ENCODE results near the gene ICAM3. TPM values are rescaled to one million over a fixed set of nuclear protein-coding genes. Genes with fewer than 3 reads are reported as not detected.
A peak's percentile ranks its signal among the peaks of the same experiment; 100 is the strongest.

ICAM3 gene
- total and polyA plus RNA-seq, 10 of the 15 experiments (the other 5 are each of a cell fraction or from before 2014, with no cell fraction given): 5.5 to 152 (median 90.7) TPM

DNA sequence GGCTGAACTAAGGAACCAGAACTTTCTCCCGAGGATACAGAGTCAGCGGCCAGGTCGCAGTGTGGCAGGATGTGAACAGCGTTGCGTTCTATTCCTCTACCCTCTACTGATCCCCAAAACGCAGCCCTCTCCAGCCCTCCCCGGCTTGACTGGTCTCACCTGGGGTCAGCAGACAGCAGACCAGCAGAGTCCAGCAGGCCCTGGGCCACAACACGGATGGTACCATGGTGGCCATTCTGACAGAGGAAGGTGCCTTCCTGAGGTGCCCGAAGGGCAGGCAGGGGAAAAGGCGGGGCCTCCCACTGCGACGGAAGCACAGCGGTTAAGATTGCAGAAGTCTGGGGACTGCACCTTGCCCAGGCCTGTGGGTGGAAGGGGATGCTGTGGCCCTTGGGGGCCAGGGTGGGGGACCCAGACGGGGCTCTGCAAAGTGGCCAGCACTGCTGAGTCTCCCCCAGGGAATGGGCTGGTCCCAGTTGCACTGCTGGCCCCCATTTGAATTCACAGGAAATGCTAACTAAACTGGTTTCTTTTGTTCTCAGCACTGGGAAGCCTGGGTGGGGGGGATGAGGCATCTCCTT, at the start of gene ICAM3 (continued):
- TF ChIP-seq, protein P1, sequence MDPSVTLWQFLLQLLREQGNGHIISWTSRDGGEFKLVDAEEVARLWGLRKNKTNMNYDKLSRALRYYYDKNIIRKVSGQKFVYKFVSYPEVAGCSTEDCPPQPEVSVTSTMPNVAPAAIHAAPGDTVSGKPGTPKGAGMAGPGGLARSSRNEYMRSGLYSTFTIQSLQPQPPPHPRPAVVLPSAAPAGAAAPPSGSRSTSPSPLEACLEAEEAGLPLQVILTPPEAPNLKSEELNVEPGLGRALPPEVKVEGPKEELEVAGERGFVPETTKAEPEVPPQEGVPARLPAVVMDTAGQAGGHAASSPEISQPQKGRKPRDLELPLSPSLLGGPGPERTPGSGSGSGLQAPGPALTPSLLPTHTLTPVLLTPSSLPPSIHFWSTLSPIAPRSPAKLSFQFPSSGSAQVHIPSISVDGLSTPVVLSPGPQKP (IDR thresholded peaks at IDR 0.05; ENCODE audit: low read depth, low read length): 0 out of 2 replicates have a peak, but pooled peaks have one; percentile 65
- TF ChIP-seq ZNF24 (IDR thresholded peaks at IDR 0.05) (no peak), MTA2 (IDR thresholded peaks at IDR 0.05; ENCODE audit: low read depth) (peak; percentile 66), ZNF274 (IDR thresholded peaks at IDR 0.05; ENCODE audit: insufficient read depth, insufficient read length) (no peak)

DNA sequence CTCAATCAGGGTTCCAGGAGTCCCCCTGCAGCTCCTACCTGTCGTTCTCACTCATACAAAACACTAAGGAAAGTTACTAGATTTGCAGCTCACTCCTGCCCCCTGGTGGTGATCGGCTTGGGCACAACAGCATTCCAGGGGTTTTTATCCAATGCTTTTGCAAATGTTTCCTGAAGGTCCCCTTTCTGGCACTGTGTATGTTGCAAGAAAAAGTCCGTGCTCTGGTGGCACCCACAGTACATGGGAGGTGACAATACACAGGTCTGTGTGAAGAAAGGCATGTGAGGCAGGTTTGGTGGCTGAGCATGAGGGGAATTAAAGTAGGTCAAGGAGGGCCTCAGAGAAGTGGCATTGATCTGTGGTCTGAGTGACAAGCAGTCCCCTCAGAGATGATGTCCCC, 49.5 kb upstream of the ICAM3 start:
- WGBS (ENCODE audit: insufficient coverage, insufficient replicate concordance, low lambda C conversion rate, missing lambda C conversion rate): 3% methylated on average over 3 of the region's 3 CpGs
- Histone ChIP-seq H4K20me1 (ENCODE audit: control insufficient read depth, insufficient read depth) (no peaks in the 10 kb centered on the region), H3K27me3 (replicated peaks in 1 of 2; ENCODE audit: control insufficient read depth in 2 of 2, insufficient read depth in 2 of 2, low read length in 1 of 2) (no peaks in the 10 kb centered on the region), H3K36me3 (ENCODE audit: control insufficient read depth in 2 of 2, insufficient read depth in 2 of 2, low read length in 1 of 2) (peaks cover 5 to 14% of the 10 kb centered on the region in 2 experiments; a peak in 3 of 4 replicates), H3K79me2 (ENCODE audit: control insufficient read depth, insufficient read depth, low read length) (no peaks in the 10 kb centered on the region), H3K4me2 (ENCODE audit: control insufficient read depth, insufficient read depth) (no peak overlapping the region), H3K9ac (ENCODE audit: control insufficient read depth, insufficient read depth, low read length) (no peak overlapping the region), H2AFZ (ENCODE audit: control insufficient read depth, low read depth, low read length) (no peak overlapping the region), H3K4me3 (no peak overlapping the region), H3K27ac (ENCODE audit: control insufficient read depth, insufficient read depth) (no peak overlapping the region), H3K9me3 (replicated peaks; ENCODE audit: control insufficient read depth, insufficient read depth, low read length) (no peaks in the 10 kb centered on the region), H3K4me1 (ENCODE audit: control insufficient read depth, insufficient read depth, low read length) (peaks cover 10% of the 10 kb centered on the region)
- peak; percentile 53 for ATAC-seq
- POLR2A ChIA-PET: interaction anchor here (0.6 to 8.3 kb wide), 7 partner anchors 13 to 137 kb away, joined by 3 to 108 read pairs (median 4); partner anchors contain the start of genes ICAM1 and MRPL4
- in situ Hi-C loops (cut with MboI) (loop anchor here (5.0 kb wide), 2 partner anchors 122 to 462 kb away; no protein-coding TSS in a partner anchor), intact Hi-C loops (cut with micrococcal nuclease; ENCODE audit: unreplicated experiment) (loop anchor here (1.0 to 10.0 kb wide), 5 partner anchors 57 to 458 kb away; partner anchors contain the start of genes ANGPTL6, PPAN and RAVER1)
- peak; percentile 69 for DNase-seq (ENCODE audit: low read depth, low spot score)
- CTCF ChIA-PET: interaction anchor here (0.6 to 12.4 kb wide), 38 partner anchors 9 to 457 kb away, joined by 3 to 370 read pairs (median 4); partner anchors contain the start of genes CDC37, DNMT1, FDX2 and ICAM1
- SMC1A ChIA-PET (ENCODE audit: uncharacterized antibody, unreplicated experiment): interaction anchor here (0.6 to 5.7 kb wide), 24 partner anchors 9 to 462 kb away, joined by 3 to 158 read pairs (median 4); partner anchors contain the start of genes ANGPTL6, ICAM1, ICAM4 and ICAM5
- no TSS peak for BruUV-seq (replicated peaks)
- peak; percentile 97 for FAIRE-seq
- RAD21 ChIA-PET (ENCODE audit: unreplicated experiment): interaction anchor here (0.6 to 5.1 kb wide), 24 partner anchors 9 to 457 kb away, joined by 3 to 206 read pairs (median 4); partner anchors contain the start of genes CDC37, ICAM1, ICAM4 and ICAM5
- TF ChIP-seq HDGF (IDR thresholded peaks at IDR 0.05): no peak
- TF ChIP-seq MTA2 (IDR thresholded peaks at IDR 0.05; ENCODE audit: low read depth): 0 out of 2 replicates have a peak, but pooled peaks have one; percentile 9
- TF ChIP-seq, protein P2, sequence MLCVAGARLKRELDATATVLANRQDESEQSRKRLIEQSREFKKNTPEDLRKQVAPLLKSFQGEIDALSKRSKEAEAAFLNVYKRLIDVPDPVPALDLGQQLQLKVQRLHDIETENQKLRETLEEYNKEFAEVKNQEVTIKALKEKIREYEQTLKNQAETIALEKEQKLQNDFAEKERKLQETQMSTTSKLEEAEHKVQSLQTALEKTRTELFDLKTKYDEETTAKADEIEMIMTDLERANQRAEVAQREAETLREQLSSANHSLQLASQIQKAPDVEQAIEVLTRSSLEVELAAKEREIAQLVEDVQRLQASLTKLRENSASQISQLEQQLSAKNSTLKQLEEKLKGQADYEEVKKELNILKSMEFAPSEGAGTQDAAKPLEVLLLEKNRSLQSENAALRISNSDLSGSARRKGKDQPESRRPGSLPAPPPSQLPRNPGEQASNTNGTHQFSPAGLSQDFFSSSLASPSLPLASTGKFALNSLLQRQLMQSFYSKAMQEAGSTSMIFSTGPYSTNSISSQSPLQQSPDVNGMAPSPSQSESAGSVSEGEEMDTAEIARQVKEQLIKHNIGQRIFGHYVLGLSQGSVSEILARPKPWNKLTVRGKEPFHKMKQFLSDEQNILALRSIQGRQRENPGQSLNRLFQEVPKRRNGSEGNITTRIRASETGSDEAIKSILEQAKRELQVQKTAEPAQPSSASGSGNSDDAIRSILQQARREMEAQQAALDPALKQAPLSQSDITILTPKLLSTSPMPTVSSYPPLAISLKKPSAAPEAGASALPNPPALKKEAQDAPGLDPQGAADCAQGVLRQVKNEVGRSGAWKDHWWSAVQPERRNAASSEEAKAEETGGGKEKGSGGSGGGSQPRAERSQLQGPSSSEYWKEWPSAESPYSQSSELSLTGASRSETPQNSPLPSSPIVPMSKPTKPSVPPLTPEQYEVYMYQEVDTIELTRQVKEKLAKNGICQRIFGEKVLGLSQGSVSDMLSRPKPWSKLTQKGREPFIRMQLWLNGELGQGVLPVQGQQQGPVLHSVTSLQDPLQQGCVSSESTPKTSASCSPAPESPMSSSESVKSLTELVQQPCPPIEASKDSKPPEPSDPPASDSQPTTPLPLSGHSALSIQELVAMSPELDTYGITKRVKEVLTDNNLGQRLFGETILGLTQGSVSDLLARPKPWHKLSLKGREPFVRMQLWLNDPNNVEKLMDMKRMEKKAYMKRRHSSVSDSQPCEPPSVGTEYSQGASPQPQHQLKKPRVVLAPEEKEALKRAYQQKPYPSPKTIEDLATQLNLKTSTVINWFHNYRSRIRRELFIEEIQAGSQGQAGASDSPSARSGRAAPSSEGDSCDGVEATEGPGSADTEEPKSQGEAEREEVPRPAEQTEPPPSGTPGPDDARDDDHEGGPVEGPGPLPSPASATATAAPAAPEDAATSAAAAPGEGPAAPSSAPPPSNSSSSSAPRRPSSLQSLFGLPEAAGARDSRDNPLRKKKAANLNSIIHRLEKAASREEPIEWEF (IDR thresholded peaks at IDR 0.05; ENCODE audit: insufficient replicate concordance, low read depth, low read length): no peak
- no peak for TF ChIP-seq ESRRA (IDR thresholded peaks at IDR 0.05; ENCODE audit: low read length)
- TF ChIP-seq FOS (IDR thresholded peaks at IDR 0.05; ENCODE audit: borderline replicate concordance, extremely low read depth, insufficient read length): no peak
- no peak for TF ChIP-seq CHD4 (IDR thresholded peaks at IDR 0.05)
- TF ChIP-seq ZNF207 (IDR thresholded peaks at IDR 0.05; ENCODE audit: borderline replicate concordance): no peak
- TF ChIP-seq SMAD5 (IDR thresholded peaks at IDR 0.05; ENCODE audit: low read depth): peak; percentile 23; the same call in 1 of the 2 replicates
- no peak for TF ChIP-seq ASH2L (IDR thresholded peaks at IDR 0.05; ENCODE audit: borderline replicate concordance, low read depth)
